Globus pallidus (tissue), 1 donor: ENCODE data around the gene KLF16.
A peak's percentile ranks its signal among the peaks of the same experiment; 100 is the strongest.

Source experiments
- DNase-seq: peaks from one replicate; pipeline ENCODE4 v3.0.0-alpha.2; 2015; ENCODE audit warnings: low spot score

KLF16 gene

DNA sequence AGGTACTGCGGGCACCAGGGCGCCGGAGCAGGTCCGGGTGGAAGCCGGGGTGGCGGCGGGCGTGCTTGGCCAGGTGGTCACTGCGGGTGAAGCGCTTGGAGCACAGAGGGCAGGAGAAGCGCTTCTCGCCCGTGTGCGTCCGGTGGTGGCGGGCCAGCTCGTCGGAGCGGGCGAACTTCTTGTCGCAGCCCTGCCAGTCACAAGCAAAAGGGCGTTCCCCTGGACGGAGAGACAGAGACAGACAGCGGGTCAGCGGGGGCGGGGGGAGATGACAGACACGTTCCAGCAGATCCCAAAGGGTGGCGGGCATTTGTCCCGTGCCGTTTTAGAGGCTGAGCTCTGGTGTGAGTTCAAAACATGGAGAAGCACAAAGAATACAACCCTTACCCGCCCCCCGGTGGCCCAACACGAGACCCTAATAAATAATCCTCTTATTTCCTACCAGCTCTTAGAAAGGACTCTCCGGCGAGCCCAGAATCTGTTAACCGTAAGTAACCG, 8.8 kb downstream of the KLF16 start:
- DNase-seq = no peak

GRCh38 chr19:1854039-1854541, 9.3 kb downstream of the KLF16 start:
- no peak for DNase-seq

DNA sequence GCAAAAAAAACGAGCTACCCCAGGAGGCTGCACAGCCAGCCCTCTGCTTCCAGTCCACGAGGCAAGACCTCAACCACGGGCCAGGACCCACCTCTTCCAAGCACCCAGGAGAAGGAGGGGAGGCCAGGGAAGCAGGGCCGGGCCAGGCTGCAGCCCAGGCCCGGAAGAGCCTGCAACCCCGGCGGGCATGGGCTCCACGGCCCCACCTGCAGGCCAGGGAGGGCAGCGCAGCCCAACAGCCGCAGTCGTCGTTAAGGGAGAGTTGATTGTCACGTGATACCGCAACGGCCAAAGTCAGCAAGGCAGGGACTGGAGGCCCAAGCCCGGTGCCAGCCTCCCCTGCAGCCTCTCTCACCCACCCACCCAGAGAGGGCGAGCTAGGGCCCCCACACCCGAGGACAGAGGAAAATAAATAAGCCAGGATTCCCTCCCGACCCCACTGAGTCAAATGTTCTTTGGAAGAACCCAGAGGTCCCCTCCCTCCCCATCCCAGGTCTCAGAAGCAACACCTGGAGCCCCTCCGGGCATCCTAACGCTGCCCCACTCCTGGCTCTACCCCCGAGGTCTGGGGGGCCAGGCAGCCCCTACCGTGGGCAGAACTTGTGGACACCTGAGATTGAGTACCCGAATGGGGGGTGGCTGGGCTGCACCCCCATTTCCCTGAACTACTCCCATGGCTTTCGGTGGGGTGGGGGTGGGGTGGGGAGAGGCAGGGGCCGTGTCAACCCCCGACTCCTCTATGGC, 9.9 kb downstream of the KLF16 start:
- no peak for DNase-seq

DNA sequence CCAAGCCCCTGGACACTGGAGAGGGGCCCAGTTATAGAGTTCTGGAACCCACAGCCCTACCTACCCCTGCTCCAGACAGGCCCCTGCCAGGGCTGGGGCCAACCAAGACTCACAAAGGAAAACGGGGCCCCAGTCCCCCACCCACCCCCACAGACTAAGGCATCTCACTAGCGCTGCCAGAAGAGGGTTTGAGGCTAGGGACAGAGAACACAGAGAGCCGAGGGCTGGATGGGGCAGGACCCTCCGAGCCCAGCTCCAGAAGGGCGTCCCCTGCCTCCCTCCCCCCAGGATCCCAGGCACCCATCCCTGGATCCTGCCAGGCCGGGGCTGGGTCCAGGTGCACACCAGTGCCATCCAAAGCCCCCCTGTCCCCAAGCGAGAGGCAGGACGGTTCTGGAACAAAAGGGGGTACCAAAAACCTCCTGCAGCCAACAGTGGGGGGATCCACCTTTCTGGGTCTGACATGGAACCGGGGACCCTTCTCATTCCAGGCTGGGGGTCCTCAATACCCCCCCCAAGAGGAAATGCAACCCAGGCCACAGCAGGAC, 10.7 kb downstream of the KLF16 start:
- DNase-seq = no peak

- no peak for DNase-seq
These were observed 11.5 kb downstream of the KLF16 start for GRCh38 chr19:1851654-1852580.

DNA sequence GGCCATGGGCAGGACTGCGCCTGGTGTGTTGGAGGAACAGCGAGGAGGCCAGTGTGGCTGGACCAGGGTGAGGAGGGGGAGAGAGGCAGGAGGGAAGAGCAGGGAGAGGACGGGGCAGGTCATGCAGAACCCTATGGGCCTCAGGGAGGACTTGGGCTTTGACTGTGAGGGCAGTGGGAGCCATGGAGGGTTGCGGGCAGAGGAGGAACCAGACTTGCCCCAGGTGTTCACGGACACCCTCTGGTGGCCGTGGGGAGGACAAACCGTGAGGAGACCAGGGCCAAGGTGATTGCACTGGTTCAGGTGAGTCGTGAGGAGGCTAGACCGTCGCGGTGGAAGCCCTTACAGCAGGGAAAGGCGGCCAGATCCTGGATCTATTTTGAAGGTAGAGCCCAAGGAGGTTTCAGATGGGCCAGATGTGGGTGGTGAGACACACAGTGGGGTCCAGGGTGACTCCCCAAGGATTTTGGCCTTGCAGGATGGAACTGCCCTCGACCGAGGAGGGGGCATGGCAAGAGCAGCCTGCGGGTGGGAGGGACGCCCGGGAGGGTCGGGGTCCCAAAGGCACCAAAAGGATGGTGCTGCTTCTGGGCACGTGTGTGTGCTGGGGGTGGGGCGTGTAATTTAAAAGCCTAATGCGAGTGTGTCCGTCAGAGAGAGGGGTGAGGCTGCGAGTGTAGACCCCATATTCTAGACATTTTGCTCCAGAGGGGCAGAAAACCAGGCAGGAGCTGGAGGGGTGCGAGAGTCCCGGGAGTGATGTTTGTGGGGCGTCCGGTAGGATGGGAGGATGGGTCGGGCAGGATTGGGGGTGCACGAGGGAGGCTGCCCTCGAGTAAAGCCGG, 12.3 kb downstream of the KLF16 start:
- DNase-seq = no peak

DNA sequence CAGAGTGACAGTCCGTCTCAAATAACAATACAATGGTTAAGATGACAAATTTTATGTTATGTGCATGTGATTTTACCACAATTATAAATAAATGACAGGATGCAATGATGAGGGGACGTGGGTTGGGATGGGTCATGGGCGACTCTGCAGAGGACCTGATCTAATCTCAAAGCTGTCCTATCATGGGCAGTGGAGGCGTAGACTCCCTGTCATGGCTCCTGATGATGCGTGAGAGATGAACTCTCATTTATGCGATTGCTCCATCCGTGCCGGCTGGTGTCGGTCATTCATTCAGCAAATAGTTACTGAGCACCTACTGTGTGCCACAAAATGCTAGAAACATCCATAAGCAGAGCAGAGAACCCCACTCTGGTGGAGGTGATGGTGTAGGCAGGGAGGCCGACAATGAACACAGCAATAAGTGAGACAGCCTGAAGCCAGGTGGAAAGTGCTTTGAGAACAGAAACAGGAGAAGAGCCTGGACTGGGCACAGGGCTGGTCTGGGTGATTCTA, 13.4 kb downstream of the KLF16 start:
- no peak for DNase-seq

- no peak for DNase-seq
These were observed 14.3 kb downstream of the KLF16 start for GRCh38 chr19:1849132-1849474.

DNA sequence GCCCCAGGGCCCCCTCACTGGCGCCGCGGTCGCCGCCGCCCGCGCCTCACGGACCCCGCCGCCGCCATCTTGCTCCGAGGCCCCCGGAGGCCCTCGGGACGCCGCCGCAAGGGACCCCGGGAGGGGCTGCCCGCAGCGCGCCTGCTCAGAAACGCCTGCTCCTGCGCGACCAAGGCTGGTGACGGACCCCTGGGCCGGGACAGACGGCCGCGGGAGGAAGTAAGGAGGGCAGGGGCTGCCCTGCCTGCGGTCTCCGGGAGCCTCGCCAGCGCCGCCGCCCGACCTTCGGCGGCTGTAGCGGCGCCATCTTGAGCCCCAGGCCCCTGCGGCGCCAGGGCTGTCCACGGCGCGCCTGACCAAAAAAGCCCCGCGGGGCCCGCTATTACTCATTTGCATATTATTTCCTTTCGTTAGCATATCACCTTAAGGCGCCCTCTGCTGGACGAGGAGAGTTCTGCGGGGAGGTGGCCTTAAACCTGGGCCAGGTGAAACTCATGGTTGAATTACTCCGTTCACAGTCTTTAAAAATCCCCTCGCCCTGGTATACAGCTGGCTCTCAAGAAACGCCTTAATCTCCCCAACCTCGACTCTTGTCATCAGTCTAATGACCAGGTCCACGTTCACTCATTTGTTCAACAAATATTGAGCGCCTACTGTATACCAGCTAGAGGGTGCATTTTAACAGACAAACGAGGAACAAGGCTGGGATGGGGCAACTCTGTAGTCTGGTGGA, 14.8 kb downstream of the KLF16 start, which contains the start of gene REXO1:
REXO1 (minus strand) TSS at position 85 of the 733 bp plus-strand sequence. CDS start 125 bp downstream, outside the sequence.
- peak; percentile 91 for DNase-seq

DNA sequence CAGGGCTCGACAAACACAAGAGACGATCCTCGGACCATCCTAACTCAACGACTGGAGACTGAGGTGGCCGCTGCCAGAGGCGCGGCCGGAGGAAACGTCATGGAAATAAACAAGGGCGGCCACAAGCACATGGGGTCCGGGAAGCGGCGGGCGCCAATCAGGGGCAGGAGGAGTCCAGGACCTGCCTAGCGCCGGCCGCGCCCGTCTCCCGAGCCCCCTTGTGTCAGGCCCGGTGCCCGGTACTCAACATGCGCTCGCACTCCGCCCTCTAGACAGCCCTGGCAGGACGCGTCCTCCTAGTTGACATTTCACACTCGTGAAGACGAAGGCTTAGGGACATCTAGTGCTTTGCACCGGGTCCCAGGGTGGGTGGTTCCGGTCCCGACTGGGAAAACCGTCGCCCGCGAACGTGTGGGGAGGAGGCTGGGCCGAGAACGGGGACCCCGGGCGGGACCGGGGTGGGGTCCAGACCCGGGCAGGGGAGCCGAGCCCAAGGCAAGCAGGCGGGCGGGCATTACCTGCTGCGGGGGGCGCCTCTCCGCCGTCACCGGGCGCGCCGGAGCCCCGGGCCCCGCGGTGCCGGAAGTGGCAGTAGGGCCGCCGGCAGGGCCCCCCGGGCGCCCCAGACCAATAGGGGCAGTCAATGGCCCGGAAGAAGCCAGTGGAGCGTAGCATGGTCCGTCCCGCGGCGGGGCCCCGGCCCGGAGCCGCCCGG, 15.5 kb downstream of the KLF16 start:
- no peak for DNase-seq

GRCh38 chr19:1847348-1847683, 16.1 kb downstream of the KLF16 start:
- no peak for DNase-seq

GRCh38 chr19:1846517-1847204, 16.7 kb downstream of the KLF16 start:
- no peak for DNase-seq

GRCh38 chr19:1845642-1846041, 17.7 kb downstream of the KLF16 start:
- DNase-seq = no peak

DNA sequence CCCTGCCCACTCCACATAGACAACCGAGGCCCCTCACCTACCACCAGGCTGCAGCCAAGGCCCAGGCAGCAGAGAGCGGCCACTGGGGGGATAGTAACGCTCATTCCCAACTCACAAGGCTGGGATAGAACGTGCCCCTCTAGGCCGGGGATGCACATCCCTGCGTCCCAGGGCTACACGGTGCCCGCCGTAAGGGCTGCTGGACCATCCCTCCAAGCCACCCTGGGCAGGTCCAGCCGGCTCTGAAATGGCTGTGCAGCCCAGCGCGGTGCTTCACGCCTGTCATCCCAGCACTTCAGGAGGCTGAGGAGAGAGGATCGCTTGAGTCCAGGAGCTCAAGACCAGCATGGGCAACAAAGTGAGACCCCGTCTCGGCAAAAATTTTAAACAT, 18.3 kb downstream of the KLF16 start:
- no peak for DNase-seq

DNA sequence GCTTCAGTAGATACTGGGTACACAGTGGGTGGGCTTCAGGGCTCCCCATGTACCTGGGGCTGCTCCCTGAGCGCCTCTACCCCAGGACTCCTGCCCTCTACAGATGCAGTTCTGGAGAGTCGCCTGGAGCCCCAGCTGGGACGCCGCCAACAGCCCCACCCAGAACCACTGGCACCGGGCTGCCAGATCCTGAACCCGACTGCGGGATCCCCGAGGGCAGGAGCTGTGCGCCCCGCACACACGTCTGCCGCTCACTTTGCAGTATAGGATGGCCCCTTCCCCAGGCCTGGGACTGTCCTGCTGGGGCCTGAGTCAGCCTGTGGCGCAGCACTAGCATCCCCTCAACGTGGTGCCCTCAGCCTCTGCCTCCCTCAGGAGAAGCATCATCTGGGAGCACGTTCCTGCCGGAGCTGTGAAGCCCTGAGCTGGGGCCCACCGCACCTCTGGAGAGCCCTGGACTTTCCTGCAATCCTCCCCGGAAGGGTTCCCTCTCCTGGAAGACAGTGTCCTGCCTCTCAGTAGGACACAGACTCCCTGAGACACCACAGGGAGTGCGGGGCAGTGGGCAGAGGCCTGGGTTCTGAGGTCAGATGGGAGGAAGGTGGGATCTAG, 18.8 kb downstream of the KLF16 start:
- DNase-seq = no peak

- no peak for DNase-seq
These were observed 19.6 kb downstream of the KLF16 start for GRCh38 chr19:1843646-1844394.

DNA sequence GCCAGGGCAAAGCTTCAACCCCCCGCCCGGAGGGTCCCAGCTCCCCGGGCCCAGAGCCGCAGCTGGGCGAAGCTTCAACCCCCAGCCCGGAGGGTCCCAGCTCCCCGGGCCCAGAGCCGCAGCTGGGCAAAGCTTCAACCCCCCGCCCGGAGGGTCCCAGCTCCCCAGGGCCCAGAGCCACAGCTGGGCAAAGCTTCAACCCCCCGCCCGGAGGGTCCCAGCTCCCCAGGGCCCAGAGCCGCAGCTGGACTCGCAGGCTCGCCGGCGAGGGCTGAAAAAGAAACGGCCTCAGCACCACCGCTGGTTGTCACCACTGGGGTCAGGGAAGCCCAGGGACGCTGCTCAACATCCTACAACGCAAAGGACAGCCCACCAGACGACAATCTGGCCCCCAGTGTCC, 20.3 kb downstream of the KLF16 start:
- DNase-seq = no peak

DNA sequence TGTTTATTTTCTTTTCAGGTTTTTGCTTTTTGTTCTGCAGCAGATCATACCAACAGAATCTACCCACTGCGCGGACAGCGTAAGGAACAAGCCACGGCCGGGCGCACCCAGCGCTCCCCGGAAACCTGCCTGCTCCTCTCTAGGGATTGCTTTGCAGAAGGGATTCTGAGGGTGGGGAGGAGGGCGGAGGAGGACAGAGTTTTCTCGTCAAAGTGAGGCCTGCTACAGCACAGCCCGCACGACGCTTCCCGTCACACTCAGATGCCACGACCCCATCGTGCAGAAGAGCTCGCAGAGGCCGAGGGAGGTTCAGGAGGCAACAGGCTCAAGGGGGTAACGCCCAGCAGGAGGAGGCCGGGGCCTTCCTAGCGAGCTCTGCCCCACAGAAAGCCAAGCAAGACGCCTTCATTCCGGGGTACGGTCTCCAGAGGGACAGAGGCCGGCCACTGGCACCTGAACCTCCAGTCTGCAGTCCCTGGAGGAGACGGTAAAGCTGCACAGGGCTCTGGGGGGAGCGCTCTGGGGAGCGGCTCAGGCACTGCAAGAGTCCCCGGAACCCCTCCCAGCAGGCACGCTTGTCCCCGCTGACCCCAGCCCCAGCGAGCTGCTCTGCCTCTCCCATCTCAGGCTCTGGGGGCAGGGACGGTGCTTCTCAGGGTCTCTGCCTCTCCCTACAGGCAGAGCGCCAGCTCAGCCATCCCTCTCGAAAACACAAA, 22.0 kb downstream of the KLF16 start:
- DNase-seq = no peak
